Activated CD4-positive, alpha-beta memory T cell treated with anti-CD3 and anti-CD28 coated beads, Interleukin-2, amount 10 ng/mL, durations not matched to agents 7 days and 5 days (primary cell): ENCODE results near the gene GPATCH2L. TPM values are rescaled to one million over a fixed set of nuclear protein-coding genes. Genes with fewer than 3 reads are reported as not detected.

Source experiments
- CTCF ChIA-PET: fragments of 350-600 bp; sonication (Branson Sonifier 250); formaldehyde crosslinking; loops from one replicate; lab custom pipeline; 2021; ENCODE audit warnings: antibody characterized with exemption, inconsistent platforms; lab: Charles Lee
- POLR2A ChIA-PET: fragments of 350-600 bp; sonication (Branson Sonifier 250); formaldehyde crosslinking; loops from one replicate; lab custom pipeline; 2021; ENCODE audit warnings: antibody characterized with exemption; lab: Charles Lee
- DNase-seq: peaks from one replicate; pipeline ENCODE4 v3.0.0-alpha.2; 2020
- H3K27ac Mint-ChIP-seq: one replicate; pipeline ENCODE4 v1.8.0; 2021; ENCODE audit warnings: mild to moderate bottlenecking, mixed read lengths
- H3K27me3 Mint-ChIP-seq: one replicate; pipeline ENCODE4 v1.8.0; 2021; ENCODE audit warnings: mixed read lengths
- H3K36me3 Mint-ChIP-seq: one replicate; pipeline ENCODE4 v1.8.0; 2021; ENCODE audit warnings: low read depth, mixed read lengths
- H3K4me1 Mint-ChIP-seq: one replicate; pipeline ENCODE4 v1.8.0; 2021; ENCODE audit warnings: mixed read lengths
- H3K4me3 Mint-ChIP-seq: one replicate; pipeline ENCODE4 v1.8.0; 2021; ENCODE audit warnings: mild to moderate bottlenecking, mixed read lengths
- H3K9me3 Mint-ChIP-seq: one replicate; pipeline ENCODE4 v1.8.0; 2021; ENCODE audit warnings: mixed read lengths
- total RNA-seq, 2 experiments: library from RNA; stranded (reverse); gene quantifications; one replicate each; pipeline ENCODE4 v1.2.3, GENCODE V29; 2021

Gene GPATCH2L
- total RNA-seq, result 10 to 100 TPM; 57.3 to 58.6 TPM

DNA sequence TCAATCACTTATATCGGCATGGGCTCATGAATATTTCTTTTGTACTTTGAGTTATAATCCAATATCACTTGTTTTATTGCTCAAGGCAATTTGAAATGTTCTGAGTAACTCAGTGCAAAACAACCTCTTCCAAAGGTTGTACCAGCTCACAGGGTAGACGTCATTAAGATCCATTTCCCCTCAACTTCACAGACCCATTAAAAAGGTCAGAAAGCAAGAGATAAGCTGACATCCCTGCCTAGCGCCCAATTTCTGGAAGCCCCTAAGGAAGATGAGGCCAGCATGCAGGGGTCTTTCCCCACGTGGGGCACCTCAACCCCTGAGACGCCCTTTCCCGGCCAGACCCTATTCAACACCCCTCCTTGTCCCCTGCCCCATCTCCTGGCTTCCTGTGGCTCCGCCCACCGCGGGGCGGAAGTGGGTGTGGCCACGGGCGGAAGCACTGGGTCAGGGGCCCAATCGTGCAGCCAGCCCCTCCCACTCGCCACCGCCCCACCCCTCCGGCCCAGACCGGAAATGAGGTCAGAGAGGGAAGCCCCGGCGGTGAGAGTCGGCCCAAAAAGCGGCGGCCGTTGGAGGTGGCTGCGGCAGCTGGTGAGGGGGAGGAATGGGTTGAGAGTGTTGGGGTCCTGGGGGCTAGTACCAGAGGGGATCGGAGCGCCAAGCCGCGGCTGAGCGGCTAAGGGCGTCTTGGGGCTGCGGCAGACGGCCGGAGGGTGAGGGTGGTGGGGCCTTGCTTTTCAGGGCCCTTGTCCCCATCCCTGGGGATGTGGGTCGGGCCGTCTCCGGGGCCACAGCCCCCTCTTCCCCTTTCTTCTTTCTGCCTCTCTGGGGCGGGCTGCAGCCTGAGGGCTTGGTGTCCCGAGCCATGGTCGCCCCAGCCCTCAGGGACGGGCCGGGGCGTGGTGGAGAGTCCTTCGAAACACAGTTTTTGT, at the start of gene GPATCH2L:
TSS of gene GPATCH2L (plus strand) at position 525 of the 935 bp plus-strand sequence. CDS start 2,442 bp downstream, outside the sequence.
- peak; percentile 98 for DNase-seq
- Mint-ChIP-seq H3K27me3 (no peaks in the 10 kb centered on the region), H3K27ac (peak within 1 kb of the TSS; percentile 97), H3K36me3 (peaks cover 40% of the 10 kb centered on the region), H3K4me1 (peaks cover 56% of the 10 kb centered on the region), H3K4me3 (peak within 1 kb of the TSS; percentile 96), H3K9me3 (peaks cover 3% of the 10 kb centered on the region)
- POLR2A ChIA-PET, result interaction anchor here (0.6 to 1.4 kb wide), 11 partner anchors 9 to 82 kb away, joined by 3 to 8 read pairs (median 3); no protein-coding TSS in a partner anchor
- CTCF ChIA-PET, result interaction anchor here (0.6 to 1.3 kb wide), 2 partner anchors 10 to 1840 kb away, joined by 3 read pairs; no protein-coding TSS in a partner anchor

DNA sequence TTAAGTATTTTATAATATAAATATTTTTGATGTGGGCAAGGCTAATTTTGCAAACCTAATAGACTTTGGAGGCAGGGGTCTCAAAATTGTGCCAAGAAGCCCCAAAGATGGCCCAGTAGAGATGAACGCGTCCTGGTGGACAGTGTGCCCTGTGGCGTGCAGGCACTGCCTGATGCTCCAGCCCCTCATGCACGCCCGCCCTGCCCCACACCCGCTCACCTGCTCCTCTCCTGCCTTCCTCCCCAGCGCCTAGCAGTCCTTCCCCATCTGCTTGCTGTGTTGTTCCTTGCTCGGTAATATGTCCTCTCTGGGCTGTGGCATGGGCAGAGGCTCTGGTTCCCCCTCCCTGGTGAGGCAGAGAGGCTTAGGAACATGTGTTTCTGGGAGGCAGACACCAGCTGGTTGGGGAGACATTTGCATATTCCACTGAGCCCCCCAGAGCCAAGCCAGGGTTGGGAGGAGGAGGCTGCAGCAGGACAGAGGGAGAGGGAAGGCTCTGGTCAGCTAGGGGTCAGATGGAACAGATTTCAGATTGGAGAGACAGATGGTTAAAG, 46.8 kb upstream of the GPATCH2L start:
- ChIA-PET CTCF (no interaction called here), POLR2A (no interaction called here)
- DNase-seq, result no peak
- H3K36me3 Mint-ChIP-seq, result no peaks in the 10 kb centered on the region
- H3K4me3 Mint-ChIP-seq, result no peak overlapping the region
- H3K9me3 Mint-ChIP-seq, result no peaks in the 10 kb centered on the region
- H3K27me3 Mint-ChIP-seq, result no peaks in the 10 kb centered on the region
- no peaks in the 10 kb centered on the region for H3K4me1 Mint-ChIP-seq
- H3K27ac Mint-ChIP-seq, result no peak overlapping the region

DNA sequence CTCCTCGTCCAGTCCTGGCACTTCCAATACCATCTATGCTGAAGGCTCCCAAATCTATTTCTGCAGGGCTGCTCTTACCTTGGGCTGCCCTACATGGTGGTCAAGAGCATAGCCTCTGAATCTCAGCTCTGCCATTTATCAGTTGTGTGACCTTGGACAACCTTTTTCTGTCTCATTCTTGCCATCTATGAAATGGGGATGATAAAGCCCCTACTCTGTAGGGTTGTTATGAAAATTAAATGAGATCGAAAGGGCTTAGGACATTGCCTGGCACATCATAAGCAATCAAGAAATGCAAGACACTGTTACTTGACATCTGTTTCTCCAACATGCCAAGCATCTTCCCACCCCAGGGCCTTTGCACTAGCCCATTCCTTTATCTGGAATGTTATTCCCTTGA, 45.5 kb upstream of the GPATCH2L start:
- Mint-ChIP-seq H3K4me3 (no peak overlapping the region), H3K27me3 (no peaks in the 10 kb centered on the region), H3K36me3 (no peaks in the 10 kb centered on the region), H3K27ac (no peak overlapping the region), H3K4me1 (no peaks in the 10 kb centered on the region), H3K9me3 (no peaks in the 10 kb centered on the region)
- CTCF ChIA-PET, result no interaction called here
- POLR2A ChIA-PET, result no interaction called here
- DNase-seq, result no peak

DNA sequence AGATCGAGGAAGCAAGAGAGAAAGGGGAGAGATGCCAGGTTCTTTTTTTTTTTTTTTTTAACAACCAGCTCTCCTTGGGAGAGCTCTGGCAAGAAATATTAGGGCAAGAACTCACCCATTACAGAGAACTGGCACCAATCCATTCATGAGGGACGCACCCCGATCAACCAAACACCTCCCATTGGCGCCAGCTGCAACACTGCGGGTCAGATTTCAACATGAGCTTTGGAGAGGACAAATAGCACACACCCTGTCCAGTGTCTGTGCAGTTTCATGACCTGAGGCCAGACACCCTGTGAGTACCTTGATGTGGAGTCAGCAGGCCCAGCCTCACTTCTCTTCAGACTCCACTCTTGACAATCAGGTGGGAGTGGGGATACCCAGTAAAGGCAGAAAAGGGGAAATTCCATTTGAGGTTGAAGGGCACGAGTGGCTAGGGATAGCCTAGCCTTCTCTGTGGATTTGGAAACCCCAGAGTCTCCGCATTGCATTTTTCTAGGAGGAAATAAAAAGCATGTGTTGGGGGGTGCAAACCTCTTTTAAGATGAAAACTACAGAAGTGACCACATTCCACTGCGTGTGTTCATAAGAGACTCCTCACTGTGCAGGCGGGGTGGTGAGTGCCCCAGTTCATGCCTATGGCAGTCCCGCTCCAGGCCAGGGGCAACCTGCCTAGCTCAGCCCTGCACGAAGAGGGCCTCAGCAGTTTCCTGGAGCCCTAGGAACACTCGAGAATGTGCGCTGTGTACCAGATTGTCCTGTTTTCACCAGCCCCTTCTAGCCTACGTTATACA, 42.4 kb upstream of the GPATCH2L start:
- Mint-ChIP-seq H3K4me1 (no peaks in the 10 kb centered on the region), H3K27ac (no peak overlapping the region), H3K9me3 (no peaks in the 10 kb centered on the region), H3K36me3 (no peaks in the 10 kb centered on the region), H3K4me3 (no peak overlapping the region), H3K27me3 (no peaks in the 10 kb centered on the region)
- ChIA-PET POLR2A (interaction anchor here (0.9 kb wide), 1 partner anchor 43 kb away, joined by 4 read pairs; no protein-coding TSS in a partner anchor), CTCF (no interaction called here)
- no peak for DNase-seq

DNA sequence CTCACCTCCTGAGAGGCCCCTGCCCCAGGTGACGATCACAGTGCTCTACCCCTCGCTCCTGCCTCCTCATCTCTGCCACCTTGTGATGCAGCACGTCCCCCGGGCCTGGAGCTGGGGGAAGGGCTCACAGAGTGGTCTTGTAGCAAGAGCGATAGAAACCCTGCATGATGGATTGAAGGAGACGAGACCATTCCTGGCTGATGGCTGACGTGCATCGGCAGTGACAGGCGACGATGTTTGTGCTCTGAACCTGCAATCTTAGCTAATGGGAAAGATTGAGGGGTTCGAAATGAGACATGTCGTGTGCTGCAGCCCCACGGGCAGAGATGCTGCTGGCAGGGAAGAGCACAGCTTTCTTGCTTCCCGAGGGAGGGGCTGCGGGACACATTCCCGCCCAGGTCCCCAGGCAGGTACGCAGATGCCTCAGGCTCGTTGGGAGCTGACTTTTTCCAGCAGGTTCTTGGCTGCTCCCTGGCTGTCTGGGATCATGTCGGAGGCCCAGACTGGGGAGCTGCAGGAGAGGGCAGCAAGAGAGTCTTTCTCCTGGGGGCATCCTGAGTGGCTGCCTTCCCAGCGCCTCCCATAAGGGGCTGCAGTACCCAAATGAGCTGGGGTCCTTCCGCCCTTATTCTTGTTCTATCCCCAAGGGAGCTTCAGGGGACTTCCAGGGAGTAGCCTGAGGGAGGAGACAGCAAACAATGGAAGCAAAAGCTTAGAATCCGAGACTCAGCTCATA, 38.7 kb upstream of the GPATCH2L start:
- Mint-ChIP-seq H3K4me3 (no peak overlapping the region), H3K27ac (no peak overlapping the region), H3K36me3 (no peaks in the 10 kb centered on the region), H3K9me3 (no peaks in the 10 kb centered on the region), H3K4me1 (no peaks in the 10 kb centered on the region), H3K27me3 (peaks cover 4% of the 10 kb centered on the region)
- DNase-seq, result no peak
- POLR2A ChIA-PET, result no interaction called here
- CTCF ChIA-PET, result interaction anchor here (0.6 kb wide), 1 partner anchor 239 kb away, joined by 3 read pairs; no protein-coding TSS in a partner anchor

DNA sequence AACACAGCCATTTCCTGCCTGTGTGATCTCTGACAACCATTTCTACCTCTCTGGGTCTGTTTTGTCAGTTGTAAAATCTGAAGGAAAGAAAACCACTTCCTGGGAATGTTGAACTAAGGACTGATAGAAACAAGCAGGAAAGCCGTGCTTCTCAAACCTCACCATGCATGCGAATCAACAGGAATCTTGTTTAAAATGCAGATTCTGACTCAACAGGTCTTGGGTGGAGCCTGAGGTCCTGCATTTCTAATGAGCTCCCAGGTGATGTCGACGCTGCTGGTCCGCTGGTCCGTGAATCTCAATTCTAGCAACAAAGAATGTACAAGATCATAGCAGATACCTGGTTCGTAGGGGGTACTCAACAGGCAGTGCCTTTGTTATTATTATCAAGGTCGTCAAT, 38.0 kb upstream of the GPATCH2L start:
- CTCF ChIA-PET, result no interaction called here
- POLR2A ChIA-PET, result no interaction called here
- H3K36me3 Mint-ChIP-seq, result no peaks in the 10 kb centered on the region
- DNase-seq, result no peak
- H3K27ac Mint-ChIP-seq, result no peak overlapping the region
- no peaks in the 10 kb centered on the region for H3K4me1 Mint-ChIP-seq
- peaks cover 4% of the 10 kb centered on the region for H3K27me3 Mint-ChIP-seq
- H3K9me3 Mint-ChIP-seq, result no peaks in the 10 kb centered on the region
- H3K4me3 Mint-ChIP-seq, result no peak overlapping the region

DNA sequence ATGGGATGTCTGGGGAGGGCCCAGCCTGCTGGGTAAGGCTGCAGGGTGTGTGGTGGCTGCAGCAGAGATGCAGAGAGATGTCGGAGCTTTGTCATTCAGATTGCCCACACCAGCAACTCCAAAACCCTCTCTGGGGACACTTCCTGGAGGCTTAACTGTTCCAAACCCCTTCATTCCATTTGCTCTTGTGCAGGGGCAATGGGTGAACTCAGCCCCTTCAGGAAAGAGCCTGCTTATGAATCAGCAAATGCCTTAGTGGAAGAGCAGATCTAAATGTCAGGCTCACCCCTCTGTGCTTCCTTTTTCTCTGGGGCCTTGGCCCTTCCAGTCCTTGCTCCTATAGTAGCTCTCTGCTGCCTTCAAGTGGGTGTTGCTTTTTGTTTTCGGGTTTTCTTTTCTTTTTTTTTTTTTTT, 36.7 kb upstream of the GPATCH2L start:
- H3K4me1 Mint-ChIP-seq, result no peaks in the 10 kb centered on the region
- no peaks in the 10 kb centered on the region for H3K36me3 Mint-ChIP-seq
- CTCF ChIA-PET, result no interaction called here
- DNase-seq, result no peak
- H3K27me3 Mint-ChIP-seq, result peaks cover 4% of the 10 kb centered on the region
- POLR2A ChIA-PET, result no interaction called here
- H3K9me3 Mint-ChIP-seq, result no peaks in the 10 kb centered on the region
- no peak overlapping the region for H3K27ac Mint-ChIP-seq
- no peak overlapping the region for H3K4me3 Mint-ChIP-seq

DNA sequence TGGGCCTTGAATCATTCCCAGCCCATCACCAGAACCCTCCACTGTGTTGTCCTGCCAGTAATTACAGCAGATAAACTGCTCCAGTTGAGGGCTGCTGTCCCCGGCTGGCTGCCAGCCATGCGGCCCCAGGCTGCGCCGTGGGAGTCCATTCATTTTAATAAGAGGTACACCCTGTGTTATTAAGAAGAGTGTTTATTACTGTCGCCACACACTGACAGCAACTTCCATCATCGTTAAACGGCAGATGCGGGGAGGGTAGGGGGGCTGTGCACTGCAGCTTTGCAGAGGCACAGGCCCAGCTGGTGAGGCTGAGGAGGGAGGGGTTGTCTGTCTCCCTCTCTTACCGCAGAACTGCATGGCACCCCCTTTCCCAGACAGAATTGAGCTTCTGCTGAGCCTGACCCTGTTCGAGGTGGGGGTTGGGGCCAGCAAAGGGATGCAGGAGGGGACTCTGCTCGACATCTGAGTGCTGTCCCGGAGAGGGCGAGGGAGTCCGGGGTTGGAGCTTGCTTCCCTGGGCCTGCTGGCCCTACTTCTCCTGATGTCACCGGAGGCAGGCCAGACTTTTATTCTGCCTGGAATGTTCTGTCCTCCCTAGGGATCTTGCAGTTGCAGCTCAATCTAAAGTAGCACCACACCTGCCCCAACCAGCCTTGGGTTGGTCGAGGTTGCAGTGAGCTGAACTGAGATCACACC, 33.8 kb upstream of the GPATCH2L start:
- H3K9me3 Mint-ChIP-seq, result no peaks in the 10 kb centered on the region
- H3K27ac Mint-ChIP-seq, result no peak overlapping the region
- ChIA-PET POLR2A (no interaction called here), CTCF (no interaction called here)
- H3K27me3 Mint-ChIP-seq, result peaks cover 4% of the 10 kb centered on the region
- no peaks in the 10 kb centered on the region for H3K36me3 Mint-ChIP-seq
- H3K4me3 Mint-ChIP-seq, result no peak overlapping the region
- H3K4me1 Mint-ChIP-seq, result no peaks in the 10 kb centered on the region
- DNase-seq, result no peak

DNA sequence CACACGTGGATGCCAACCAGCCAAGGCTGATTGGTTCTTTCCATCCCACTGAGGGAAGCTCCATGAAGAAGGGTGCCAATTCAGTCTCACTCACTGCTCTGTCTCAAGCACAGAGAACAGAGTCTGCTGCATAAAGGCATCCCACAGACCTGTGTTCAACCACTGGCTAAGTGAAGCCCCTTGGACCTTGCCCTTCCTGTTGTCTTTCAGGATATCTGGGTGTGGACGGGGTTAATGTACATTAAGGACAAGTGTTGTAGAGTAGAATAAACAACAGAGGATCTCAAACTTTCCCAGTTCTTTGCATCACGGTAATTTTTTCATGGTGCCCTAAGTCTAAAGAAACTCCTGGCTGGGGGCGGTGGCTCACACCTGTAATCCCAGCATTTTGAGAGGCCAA, 33.1 kb upstream of the GPATCH2L start:
- H3K27ac Mint-ChIP-seq, result no peak overlapping the region
- ChIA-PET POLR2A (no interaction called here), CTCF (no interaction called here)
- peaks cover 4% of the 10 kb centered on the region for H3K27me3 Mint-ChIP-seq
- no peak for DNase-seq
- H3K9me3 Mint-ChIP-seq, result no peaks in the 10 kb centered on the region
- H3K36me3 Mint-ChIP-seq, result no peaks in the 10 kb centered on the region
- H3K4me3 Mint-ChIP-seq, result no peak overlapping the region
- no peaks in the 10 kb centered on the region for H3K4me1 Mint-ChIP-seq

DNA sequence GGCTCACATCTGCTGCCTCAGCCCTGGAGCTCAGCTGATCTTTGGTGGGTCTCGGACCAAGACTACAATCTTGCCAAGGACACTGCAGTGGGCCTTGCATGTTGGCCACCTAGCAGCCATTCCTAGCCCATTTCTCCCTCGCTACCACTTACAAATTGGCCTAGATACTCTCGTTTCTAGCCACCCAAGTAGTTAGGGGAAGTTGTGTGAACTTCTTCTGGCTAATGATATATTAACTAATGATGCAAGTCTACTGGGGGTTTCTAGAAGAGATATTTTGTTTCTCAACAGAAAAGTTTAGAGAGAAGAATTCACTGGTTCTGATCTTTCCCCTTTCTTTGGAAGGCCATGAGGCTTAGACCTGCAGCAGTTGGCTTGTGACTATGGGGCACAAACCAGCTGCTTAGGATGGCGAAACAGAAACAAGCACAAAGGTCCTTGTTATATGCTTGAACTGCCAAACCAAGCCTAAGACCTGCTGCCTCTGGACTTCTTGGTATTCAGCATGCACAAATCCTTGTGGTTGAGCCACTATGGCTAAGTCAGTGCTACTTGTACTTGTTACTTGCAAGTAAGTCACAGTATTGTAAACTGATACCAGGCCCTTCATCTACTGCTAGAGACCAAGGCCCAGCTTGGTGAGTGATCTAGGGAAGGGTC, 30.5 kb upstream of the GPATCH2L start:
- POLR2A ChIA-PET, result no interaction called here
- H3K4me3 Mint-ChIP-seq, result no peak overlapping the region

DNA sequence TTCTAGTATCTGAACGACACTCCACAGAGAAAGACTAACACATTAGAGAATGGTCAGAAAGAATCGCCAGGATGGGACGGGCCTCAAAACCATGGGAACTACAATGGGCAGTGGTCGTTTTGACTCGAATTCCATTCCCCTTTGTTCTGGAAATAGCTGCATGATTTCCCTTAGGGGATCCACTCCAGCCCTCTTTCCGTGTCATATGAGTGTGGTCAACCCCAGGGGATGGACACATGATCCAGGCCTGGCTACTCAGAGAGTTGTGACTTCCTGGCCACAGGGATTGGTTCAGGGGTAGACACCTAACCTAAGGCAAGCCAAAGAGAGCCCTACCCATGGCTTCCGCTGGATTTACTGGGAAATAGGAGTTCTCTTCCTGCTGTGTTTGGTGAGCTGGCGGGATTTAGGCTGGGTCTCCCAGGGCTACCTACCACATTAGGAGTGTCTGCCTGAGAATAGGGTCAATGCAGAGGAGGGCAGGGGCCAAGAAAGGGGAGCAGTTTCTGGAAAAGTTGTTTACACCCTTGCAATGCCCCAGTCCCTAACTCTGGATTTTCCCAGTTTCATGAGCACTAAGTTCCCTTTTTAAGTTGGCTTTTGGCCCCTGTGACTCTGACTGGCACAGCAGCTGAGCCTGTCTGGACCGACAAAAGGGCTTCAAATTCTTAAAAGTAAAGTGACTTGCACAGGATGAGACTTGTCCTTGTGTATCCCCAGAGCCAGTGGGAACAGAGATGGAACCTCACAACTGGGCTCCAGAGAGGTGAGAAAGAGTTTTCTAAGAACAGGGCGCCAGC, 28.1 kb upstream of the GPATCH2L start:
- H3K4me3 Mint-ChIP-seq, result no peak overlapping the region
- no peaks in the 10 kb centered on the region for H3K36me3 Mint-ChIP-seq
- ChIA-PET CTCF (no interaction called here), POLR2A (no interaction called here)
- no peaks in the 10 kb centered on the region for H3K9me3 Mint-ChIP-seq
- no peaks in the 10 kb centered on the region for H3K4me1 Mint-ChIP-seq
- no peaks in the 10 kb centered on the region for H3K27me3 Mint-ChIP-seq
- H3K27ac Mint-ChIP-seq, result no peak overlapping the region
- no peak for DNase-seq

More for the DNA sequence above, 30.5 kb upstream of the GPATCH2L start:
- DNase-seq, result no peak
- CTCF ChIA-PET, result no interaction called here
- H3K4me1 Mint-ChIP-seq, result no peaks in the 10 kb centered on the region
- H3K36me3 Mint-ChIP-seq, result no peaks in the 10 kb centered on the region
- no peaks in the 10 kb centered on the region for H3K9me3 Mint-ChIP-seq
- H3K27ac Mint-ChIP-seq, result no peak overlapping the region
- no peaks in the 10 kb centered on the region for H3K27me3 Mint-ChIP-seq
